Measurements from ENCODE around the gene SLC16A7. TPM values are rescaled to one million over a fixed set of nuclear protein-coding genes. Genes with fewer than 3 reads are reported as not detected.

Gene SLC16A7
- total and polyA plus RNA-seq, 9 of the 15 experiments (the other 6 are each of a cell fraction or from before 2014, with no cell fraction given), result 0.18 TPM; not detected in 8

GRCh38 chr12:59593761-59594160 is 2.1 kb upstream of the SLC16A7 start:
- TF ChIP-seq BCOR (IDR thresholded peaks at IDR 0.05) (no peak), HDAC2 (IDR thresholded peaks at IDR 0.05) (no peak), YBX1 (IDR thresholded peaks at IDR 0.05) (no peak)
- TF ChIP-seq, protein P1, sequence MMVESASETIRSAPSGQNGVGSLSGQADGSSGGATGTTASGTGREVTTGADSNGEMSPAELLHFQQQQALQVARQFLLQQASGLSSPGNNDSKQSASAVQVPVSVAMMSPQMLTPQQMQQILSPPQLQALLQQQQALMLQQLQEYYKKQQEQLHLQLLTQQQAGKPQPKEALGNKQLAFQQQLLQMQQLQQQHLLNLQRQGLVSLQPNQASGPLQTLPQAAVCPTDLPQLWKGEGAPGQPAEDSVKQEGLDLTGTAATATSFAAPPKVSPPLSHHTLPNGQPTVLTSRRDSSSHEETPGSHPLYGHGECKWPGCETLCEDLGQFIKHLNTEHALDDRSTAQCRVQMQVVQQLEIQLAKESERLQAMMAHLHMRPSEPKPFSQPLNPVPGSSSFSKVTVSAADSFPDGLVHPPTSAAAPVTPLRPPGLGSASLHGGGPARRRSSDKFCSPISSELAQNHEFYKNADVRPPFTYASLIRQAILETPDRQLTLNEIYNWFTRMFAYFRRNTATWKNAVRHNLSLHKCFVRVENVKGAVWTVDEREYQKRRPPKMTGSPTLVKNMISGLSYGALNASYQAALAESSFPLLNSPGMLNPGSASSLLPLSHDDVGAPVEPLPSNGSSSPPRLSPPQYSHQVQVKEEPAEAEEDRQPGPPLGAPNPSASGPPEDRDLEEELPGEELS (CRISPR knock-in tag; IDR thresholded peaks at IDR 0.05; ENCODE audit: borderline replicate concordance), result no peak
- H4K20me1 ChIP-seq (replicated peaks; ENCODE audit: control insufficient read depth, insufficient read depth, low read length), result no peaks in the 10 kb centered on the region
- no peaks in the 10 kb centered on the region for H3K27me3 ChIP-seq (ENCODE audit: control insufficient read depth in 2 of 2, insufficient read depth in 2 of 2, low read length in 2 of 2)
- ChIA-PET CTCF (ENCODE audit: low intra/inter-chr PET ratio) (no interaction called here), POLR2A (no interaction called here)
- DNase-seq (ENCODE audit: extremely low read depth in 1 of 4, low spot score in 3 of 4) (no peak), ATAC-seq (no peak), FAIRE-seq (no peak)
- WGBS (ENCODE audit: insufficient coverage, low coverage, missing lambda C conversion rate), result 0% methylated on average over 1 of the region's 1 CpG
- intact Hi-C loops (cut with micrococcal nuclease), result no loop called here
- no peaks in the 10 kb centered on the region for H3K4me1 ChIP-seq (replicated peaks in 1 of 2; ENCODE audit: control insufficient read depth in 2 of 2, insufficient read depth in 2 of 2, low read length in 2 of 2)
- H3K27ac ChIP-seq (ENCODE audit: extremely low read depth, low read depth, low read length), result no peak overlapping the region
- in situ Hi-C loops (cut with MboI), result no loop called here
- no peak overlapping the region for H3K4me2 ChIP-seq (ENCODE audit: insufficient read depth, low read length)
- no peaks in the 10 kb centered on the region for H3K79me2 ChIP-seq (ENCODE audit: control insufficient read depth, insufficient read depth, low read length)
- no peak overlapping the region for H3K9ac ChIP-seq (ENCODE audit: insufficient read depth in 1 of 2, low read depth in 2 of 2, low read length in 2 of 2)
- BruUV-seq (replicated peaks), result no TSS peak
- no peaks in the 10 kb centered on the region for H3K36me3 ChIP-seq (ENCODE audit: control insufficient read depth, insufficient read depth, low read length)
- H3K9me1 ChIP-seq (ENCODE audit: control insufficient read depth, insufficient read depth, low read length), result no peaks in the 10 kb centered on the region
- H3K4me3 ChIP-seq, result no peak overlapping the region
- no peak overlapping the region for H2AFZ ChIP-seq (ENCODE audit: low read depth, low read length)
- H3K9me3 ChIP-seq (replicated peaks; ENCODE audit: control insufficient read depth, insufficient read depth, low read depth, low read length), result no peaks in the 10 kb centered on the region

DNA sequence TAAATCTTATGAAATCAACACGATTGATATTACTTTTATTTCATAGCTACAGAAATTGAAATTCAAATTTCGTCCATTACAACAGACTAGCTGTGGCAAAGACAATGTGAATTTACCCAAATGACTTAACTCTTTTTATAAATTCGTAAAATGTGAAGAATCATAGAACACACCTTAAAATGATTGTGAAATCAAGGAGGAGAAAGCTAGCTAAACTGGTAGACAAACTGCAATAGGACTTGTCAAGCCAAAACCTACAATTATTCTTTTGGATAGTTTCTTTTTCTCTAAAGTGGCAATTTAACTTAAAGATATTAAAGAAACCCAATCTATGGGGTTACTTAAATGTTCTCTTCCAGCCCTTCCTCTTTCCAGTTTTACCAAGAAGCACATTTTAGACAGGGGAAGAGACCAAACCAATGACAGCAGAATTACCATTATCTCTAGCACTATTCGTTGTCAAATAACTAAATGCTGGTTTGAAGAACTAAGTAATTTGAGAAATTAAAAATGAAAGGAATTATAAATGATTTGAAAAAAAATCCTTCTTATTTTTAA is 807 bp upstream of the SLC16A7 start:
- 2% methylated on average over 4 of the region's 4 CpGs for WGBS (ENCODE audit: insufficient coverage, low coverage, missing lambda C conversion rate)
- Histone ChIP-seq H3K36me3 (ENCODE audit: control insufficient read depth, insufficient read depth, low read length) (no peaks in the 10 kb centered on the region), H3K9ac (ENCODE audit: insufficient read depth in 1 of 2, low read depth in 2 of 2, low read length in 2 of 2) (no peak overlapping the region), H3K4me3 (no peak overlapping the region), H3K9me1 (ENCODE audit: control insufficient read depth, insufficient read depth, low read length) (no peaks in the 10 kb centered on the region), H3K27me3 (ENCODE audit: control insufficient read depth in 2 of 2, insufficient read depth in 2 of 2, low read length in 2 of 2) (no peaks in the 10 kb centered on the region), H3K4me2 (ENCODE audit: insufficient read depth, low read length) (no peak overlapping the region), H2AFZ (ENCODE audit: low read depth, low read length) (no peak overlapping the region), H3K9me3 (replicated peaks; ENCODE audit: control insufficient read depth, insufficient read depth, low read depth, low read length) (no peaks in the 10 kb centered on the region), H3K27ac (ENCODE audit: extremely low read depth, low read depth, low read length) (no peak overlapping the region), H4K20me1 (replicated peaks; ENCODE audit: control insufficient read depth, insufficient read depth, low read length) (no peaks in the 10 kb centered on the region), H3K79me2 (ENCODE audit: control insufficient read depth, insufficient read depth, low read length) (no peaks in the 10 kb centered on the region), H3K4me1 (replicated peaks in 1 of 2; ENCODE audit: control insufficient read depth in 2 of 2, insufficient read depth in 2 of 2, low read length in 2 of 2) (no peaks in the 10 kb centered on the region)
- in situ Hi-C loops (cut with MboI), result no loop called here
- no peak for ATAC-seq
- intact Hi-C loops (cut with micrococcal nuclease), result no loop called here
- FAIRE-seq, result no peak
- ChIA-PET CTCF (ENCODE audit: low intra/inter-chr PET ratio) (no interaction called here), POLR2A (no interaction called here)
- BruUV-seq (replicated peaks), result no TSS peak
- DNase-seq (ENCODE audit: extremely low read depth in 1 of 4, low spot score in 3 of 4), result no peak
- no peak for TF ChIP-seq NFE2L1 (tag; IDR thresholded peaks at IDR 0.05; ENCODE audit: borderline replicate concordance, low read depth)
- TF ChIP-seq, protein P2, sequence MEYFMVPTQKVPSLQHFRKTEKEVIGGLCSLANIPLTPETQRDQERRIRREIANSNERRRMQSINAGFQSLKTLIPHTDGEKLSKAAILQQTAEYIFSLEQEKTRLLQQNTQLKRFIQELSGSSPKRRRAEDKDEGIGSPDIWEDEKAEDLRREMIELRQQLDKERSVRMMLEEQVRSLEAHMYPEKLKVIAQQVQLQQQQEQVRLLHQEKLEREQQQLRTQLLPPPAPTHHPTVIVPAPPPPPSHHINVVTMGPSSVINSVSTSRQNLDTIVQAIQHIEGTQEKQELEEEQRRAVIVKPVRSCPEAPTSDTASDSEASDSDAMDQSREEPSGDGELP (CRISPR knock-in tag; IDR thresholded peaks at IDR 0.05; ENCODE audit: borderline replicate concordance), result no peak
- no peak for TF ChIP-seq ZNF217 (CRISPR knock-in tag; IDR thresholded peaks at IDR 0.05)
- no peak for TF ChIP-seq SP1 (CRISPR knock-in tag; IDR thresholded peaks at IDR 0.05)
- no peak for TF ChIP-seq RBM22 (IDR thresholded peaks at IDR 0.05; ENCODE audit: low read depth, low read length, poor library complexity, severe bottlenecking)
- TF ChIP-seq HNRNPLL (IDR thresholded peaks at IDR 0.05; ENCODE audit: low read depth, low read length, poor library complexity, severe bottlenecking), result no peak
- no peak for TF ChIP-seq FOS (IDR thresholded peaks at IDR 0.05; ENCODE audit: extremely low read depth, insufficient read length)
- TF ChIP-seq MIER1 (IDR thresholded peaks at IDR 0.05; ENCODE audit: low read depth), result no peak
- TF ChIP-seq NR1H2 (CRISPR knock-in tag; IDR thresholded peaks at IDR 0.05), result no peak
